ENCODE measurements around the gene TLX1.

DNA sequence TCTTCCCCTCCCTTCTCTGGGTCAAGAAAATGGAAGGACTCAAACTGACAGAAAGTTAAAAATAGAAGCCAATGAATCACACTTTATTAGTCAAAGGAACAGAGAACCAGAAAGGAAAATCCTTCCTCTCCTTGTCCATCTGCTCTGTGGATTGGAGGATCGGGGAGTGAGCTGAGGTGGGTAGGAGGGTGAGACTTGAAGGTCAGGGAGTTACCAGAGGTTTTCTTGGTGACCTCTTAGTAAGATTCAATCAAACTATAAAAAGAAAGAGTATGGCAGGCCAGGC, 12.2 kb downstream of the TLX1 start:
- no peak for TF ChIP-seq EP300 (IDR thresholded peaks at IDR 0.05)
- TF ChIP-seq CTCF (IDR thresholded peaks at IDR 0.05), result no peak
- no peak for TF ChIP-seq MAFK (IDR thresholded peaks at IDR 0.05; ENCODE audit: partially characterized antibody)
- TF ChIP-seq, protein P1, sequence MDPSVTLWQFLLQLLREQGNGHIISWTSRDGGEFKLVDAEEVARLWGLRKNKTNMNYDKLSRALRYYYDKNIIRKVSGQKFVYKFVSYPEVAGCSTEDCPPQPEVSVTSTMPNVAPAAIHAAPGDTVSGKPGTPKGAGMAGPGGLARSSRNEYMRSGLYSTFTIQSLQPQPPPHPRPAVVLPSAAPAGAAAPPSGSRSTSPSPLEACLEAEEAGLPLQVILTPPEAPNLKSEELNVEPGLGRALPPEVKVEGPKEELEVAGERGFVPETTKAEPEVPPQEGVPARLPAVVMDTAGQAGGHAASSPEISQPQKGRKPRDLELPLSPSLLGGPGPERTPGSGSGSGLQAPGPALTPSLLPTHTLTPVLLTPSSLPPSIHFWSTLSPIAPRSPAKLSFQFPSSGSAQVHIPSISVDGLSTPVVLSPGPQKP (IDR thresholded peaks at IDR 0.05; ENCODE audit: low read depth, low read length), result no peak
- TF ChIP-seq RNF2 (IDR thresholded peaks at IDR 0.05; ENCODE audit: borderline replicate concordance, low read depth), result no peak

All from A549 (cell line).